HG03521 (cell line): ENCODE measurements around the gene OR51B5.
"Not testable (repeated sequence)": the region's sequence is repeated elsewhere in the genome, so short reads cannot be mapped to it uniquely, and the experiment has no call there.

Experiments
- ATAC-seq: cut with Tn5 transposase; IDR thresholded peaks from one replicate; pipeline ENCODE4 v1.9.1; 2021; ENCODE audit warnings: mild to moderate bottlenecking, moderate library complexity; ENCODE audit not compliant: unreplicated experiment

The OR51B5 gene

GRCh38 chr11:5336331-5336730 is 7.0 kb downstream of the OR51B5 start:
- ATAC-seq, result no peak

- ATAC-seq, result no peak
Observed at GRCh38 chr11:5335170-5335569, 8.2 kb downstream of the OR51B5 start.

GRCh38 chr11:5324197-5324596 is 19.1 kb downstream of the OR51B5 start, which contains the start of gene OR51B2:
TSS of gene OR51B2 (minus strand) at chr11:5324297. CDS start at chr11:5324297, 0 bp downstream.
- ATAC-seq, result no peak

GRCh38 chr11:5317292-5317691 is 26.0 kb downstream of the OR51B5 start:
- no peak for ATAC-seq

- ATAC-seq, result not testable (repeated sequence)
Observed at GRCh38 chr11:5313326-5314023, 29.8 kb downstream of the OR51B5 start.

- ATAC-seq, result no peak
Observed at GRCh38 chr11:5310423-5310822, 32.9 kb downstream of the OR51B5 start.

GRCh38 chr11:5307256-5308019 is 35.9 kb downstream of the OR51B5 start:
- no peak for ATAC-seq

GRCh38 chr11:5304046-5304445 is 39.3 kb downstream of the OR51B5 start:
- ATAC-seq, result no peak

- ATAC-seq, result no peak
Observed at GRCh38 chr11:5303626-5304025, 39.7 kb downstream of the OR51B5 start.

GRCh38 chr11:5301846-5302245 is 41.5 kb downstream of the OR51B5 start, which contains the start of gene OR51B4:
TSS of gene OR51B4 (minus strand) at chr11:5301946. CDS start at chr11:5301946, 0 bp downstream.
- ATAC-seq, result no peak

GRCh38 chr11:5300251-5300650 is 43.1 kb downstream of the OR51B5 start:
- ATAC-seq, result no peak

GRCh38 chr11:5298451-5298850 is 44.9 kb downstream of the OR51B5 start:
- no peak for ATAC-seq

GRCh38 chr11:5297721-5298323 is 45.5 kb downstream of the OR51B5 start:
- no peak for ATAC-seq

GRCh38 chr11:5294342-5294995 is 48.9 kb downstream of the OR51B5 start:
- ATAC-seq, result not testable (repeated sequence)

- ATAC-seq, result no peak
Observed at GRCh38 chr11:5293028-5293427, 50.3 kb downstream of the OR51B5 start.
